ENCODE results near the gene ATF1.

DNA sequence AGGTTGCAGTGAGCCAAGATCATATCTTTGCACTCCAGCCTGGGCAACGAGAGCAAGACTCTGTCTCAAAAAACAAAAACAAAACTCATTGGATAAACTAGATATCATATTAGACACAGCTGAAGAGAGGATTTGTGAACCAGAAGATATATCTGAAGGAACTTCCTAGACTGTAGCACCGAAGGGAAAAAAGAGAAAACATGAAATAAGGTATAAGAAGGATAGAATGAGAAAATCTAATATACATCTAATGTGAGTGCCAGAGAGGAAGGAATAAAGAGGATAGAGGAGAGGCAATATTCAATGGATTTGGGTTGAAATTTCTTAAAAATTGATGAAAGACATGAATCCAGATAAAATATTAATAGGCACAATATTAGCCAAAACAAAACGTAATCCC, 101.4 kb downstream of the ATF1 start:
- TF ChIP-seq HDGF (IDR thresholded peaks at IDR 0.05; ENCODE audit: borderline replicate concordance) (no peak), FOXM1 (IDR thresholded peaks at IDR 0.05; ENCODE audit: borderline replicate concordance) (no peak), ELF4 (IDR thresholded peaks at IDR 0.05) (no peak), LEF1 (IDR thresholded peaks at IDR 0.05; ENCODE audit: borderline replicate concordance) (no peak), ZNF384 (IDR thresholded peaks at IDR 0.05) (no peak), FOXA1 (IDR thresholded peaks at IDR 0.05) (no peak), TARDBP (IDR thresholded peaks at IDR 0.05) (no peak)
